ENCODE results near the gene ADGRG1. TPM values are rescaled to one million over a fixed set of nuclear protein-coding genes. Genes with fewer than 3 reads are reported as not detected.

ADGRG1 gene
- polyA plus RNA-seq, 1 of the 3 experiments (the other 2 are of a cell fraction): 7.4 TPM

DNA sequence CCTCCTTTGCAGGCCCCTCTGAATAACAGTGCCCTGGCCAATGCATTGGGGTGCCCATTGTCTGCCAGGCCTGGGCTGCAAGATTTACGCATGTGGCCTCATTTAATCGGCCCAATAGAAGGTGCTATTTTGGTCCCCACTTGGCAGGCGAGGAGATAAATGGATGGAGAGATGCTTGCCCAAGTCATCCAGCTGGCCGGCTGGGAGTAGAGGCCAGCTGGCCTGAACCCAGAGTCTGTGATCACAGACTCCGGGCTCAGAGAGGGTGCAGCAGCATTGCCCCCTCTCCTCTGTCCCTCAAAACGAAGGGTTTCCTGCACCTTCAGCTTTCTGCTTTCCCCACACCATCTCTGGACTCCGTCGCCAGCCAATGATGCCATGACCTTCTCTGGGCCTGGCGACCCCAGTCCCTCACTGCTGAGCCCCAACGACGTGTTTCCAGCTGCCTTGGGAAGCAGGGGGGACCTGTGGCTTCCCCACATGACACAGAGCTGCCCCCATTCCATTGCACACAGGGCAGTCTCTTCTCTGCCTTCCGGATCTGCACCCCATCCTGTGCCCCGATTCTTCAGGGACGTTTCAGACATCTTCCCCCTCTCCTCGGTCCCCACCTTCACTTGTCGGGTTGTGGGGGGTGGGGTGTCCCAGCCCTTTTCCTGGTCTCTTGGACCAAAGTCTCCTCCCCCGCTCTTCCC lies 3.5 kb upstream of the ADGRG1 start:
- CTCF ChIA-PET: interaction anchor here (1.5 to 5.6 kb wide), 4 partner anchors 13 to 49 kb away, joined by 3 to 30 read pairs (median 7); no protein-coding TSS in a partner anchor

More for the DNA sequence above, 3.5 kb upstream of the ADGRG1 start:
- Histone ChIP-seq H3K27me3 (ENCODE audit: insufficient read depth) (no peaks in the 10 kb centered on the region), H3K4me2 (no peak overlapping the region), H3K36me3 (replicated peaks in 1 of 2; ENCODE audit: control insufficient read depth in 1 of 2, insufficient read depth in 2 of 2, low read length in 1 of 2) (no peaks in the 10 kb centered on the region), H3K4me3 (ENCODE audit: low read depth in 2 of 2, low read length in 1 of 2) (no peak overlapping the region), H3K9me2 (no peaks in the 10 kb centered on the region), H3K4me1 (ENCODE audit: control insufficient read depth in 1 of 2, insufficient read depth in 2 of 2, low read depth in 1 of 2, low read length in 1 of 2) (peaks cover 16 to 31% of the 10 kb centered on the region in 2 experiments; a peak in 3 of 4 replicates), H3K9me3 (no peaks in the 10 kb centered on the region), H2AFZ (ENCODE audit: low read depth) (no peak overlapping the region), H3K79me2 (ENCODE audit: insufficient read depth) (no peaks in the 10 kb centered on the region), H3K9ac (no peak overlapping the region), H4K20me1 (ENCODE audit: insufficient read depth) (no peaks in the 10 kb centered on the region), H3K27ac (ENCODE audit: low read depth in 2 of 2, low read length in 1 of 2) (no peak overlapping the region), H3F3A (replicated peaks; ENCODE audit: insufficient read depth) (peaks cover 6% of the 10 kb centered on the region)
- no peak for TF ChIP-seq NFIC (IDR thresholded peaks at IDR 0.05; ENCODE audit: borderline replicate concordance)
- TF ChIP-seq, protein P1, sequence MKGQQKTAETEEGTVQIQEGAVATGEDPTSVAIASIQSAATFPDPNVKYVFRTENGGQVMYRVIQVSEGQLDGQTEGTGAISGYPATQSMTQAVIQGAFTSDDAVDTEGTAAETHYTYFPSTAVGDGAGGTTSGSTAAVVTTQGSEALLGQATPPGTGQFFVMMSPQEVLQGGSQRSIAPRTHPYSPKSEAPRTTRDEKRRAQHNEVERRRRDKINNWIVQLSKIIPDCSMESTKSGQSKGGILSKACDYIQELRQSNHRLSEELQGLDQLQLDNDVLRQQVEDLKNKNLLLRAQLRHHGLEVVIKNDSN (IDR thresholded peaks at IDR 0.05; ENCODE audit: borderline replicate concordance, low read depth): no peak
- TF ChIP-seq, protein P2, sequence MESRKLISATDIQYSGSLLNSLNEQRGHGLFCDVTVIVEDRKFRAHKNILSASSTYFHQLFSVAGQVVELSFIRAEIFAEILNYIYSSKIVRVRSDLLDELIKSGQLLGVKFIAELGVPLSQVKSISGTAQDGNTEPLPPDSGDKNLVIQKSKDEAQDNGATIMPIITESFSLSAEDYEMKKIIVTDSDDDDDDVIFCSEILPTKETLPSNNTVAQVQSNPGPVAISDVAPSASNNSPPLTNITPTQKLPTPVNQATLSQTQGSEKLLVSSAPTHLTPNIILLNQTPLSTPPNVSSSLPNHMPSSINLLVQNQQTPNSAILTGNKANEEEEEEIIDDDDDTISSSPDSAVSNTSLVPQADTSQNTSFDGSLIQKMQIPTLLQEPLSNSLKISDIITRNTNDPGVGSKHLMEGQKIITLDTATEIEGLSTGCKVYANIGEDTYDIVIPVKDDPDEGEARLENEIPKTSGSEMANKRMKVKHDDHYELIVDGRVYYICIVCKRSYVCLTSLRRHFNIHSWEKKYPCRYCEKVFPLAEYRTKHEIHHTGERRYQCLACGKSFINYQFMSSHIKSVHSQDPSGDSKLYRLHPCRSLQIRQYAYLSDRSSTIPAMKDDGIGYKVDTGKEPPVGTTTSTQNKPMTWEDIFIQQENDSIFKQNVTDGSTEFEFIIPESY (IDR thresholded peaks at IDR 0.05; ENCODE audit: borderline replicate concordance, low read depth): no peak
- TF ChIP-seq RCOR1 (IDR thresholded peaks at IDR 0.05; ENCODE audit: low read length): no peak
- no peak for TF ChIP-seq SMC3 (IDR thresholded peaks at IDR 0.05; ENCODE audit: low read depth, low read length)
- TF ChIP-seq FOSL2 (IDR thresholded peaks at IDR 0.05; ENCODE audit: borderline replicate concordance, low read depth): no peak
- TF ChIP-seq RXRA (IDR thresholded peaks at IDR 0.05; ENCODE audit: borderline replicate concordance, low read depth): no peak
- no peak for TF ChIP-seq EZH2phosphoT487 (IDR thresholded peaks at IDR 0.05; ENCODE audit: borderline replicate concordance, low read depth)
- TF ChIP-seq, protein P3, sequence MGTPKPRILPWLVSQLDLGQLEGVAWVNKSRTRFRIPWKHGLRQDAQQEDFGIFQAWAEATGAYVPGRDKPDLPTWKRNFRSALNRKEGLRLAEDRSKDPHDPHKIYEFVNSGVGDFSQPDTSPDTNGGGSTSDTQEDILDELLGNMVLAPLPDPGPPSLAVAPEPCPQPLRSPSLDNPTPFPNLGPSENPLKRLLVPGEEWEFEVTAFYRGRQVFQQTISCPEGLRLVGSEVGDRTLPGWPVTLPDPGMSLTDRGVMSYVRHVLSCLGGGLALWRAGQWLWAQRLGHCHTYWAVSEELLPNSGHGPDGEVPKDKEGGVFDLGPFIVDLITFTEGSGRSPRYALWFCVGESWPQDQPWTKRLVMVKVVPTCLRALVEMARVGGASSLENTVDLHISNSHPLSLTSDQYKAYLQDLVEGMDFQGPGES (IDR thresholded peaks at IDR 0.05; ENCODE audit: low read depth, low read length): no peak
- TF ChIP-seq TEAD4 (IDR thresholded peaks at IDR 0.05; ENCODE audit: borderline replicate concordance, insufficient read depth): no peak
- TF ChIP-seq FOXM1 (IDR thresholded peaks at IDR 0.05; ENCODE audit: low read depth): no peak
- TF ChIP-seq, protein P4, sequence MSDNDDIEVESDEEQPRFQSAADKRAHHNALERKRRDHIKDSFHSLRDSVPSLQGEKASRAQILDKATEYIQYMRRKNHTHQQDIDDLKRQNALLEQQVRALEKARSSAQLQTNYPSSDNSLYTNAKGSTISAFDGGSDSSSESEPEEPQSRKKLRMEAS (IDR thresholded peaks at IDR 0.05; ENCODE audit: low read depth): no peak
- TF ChIP-seq, protein P5, sequence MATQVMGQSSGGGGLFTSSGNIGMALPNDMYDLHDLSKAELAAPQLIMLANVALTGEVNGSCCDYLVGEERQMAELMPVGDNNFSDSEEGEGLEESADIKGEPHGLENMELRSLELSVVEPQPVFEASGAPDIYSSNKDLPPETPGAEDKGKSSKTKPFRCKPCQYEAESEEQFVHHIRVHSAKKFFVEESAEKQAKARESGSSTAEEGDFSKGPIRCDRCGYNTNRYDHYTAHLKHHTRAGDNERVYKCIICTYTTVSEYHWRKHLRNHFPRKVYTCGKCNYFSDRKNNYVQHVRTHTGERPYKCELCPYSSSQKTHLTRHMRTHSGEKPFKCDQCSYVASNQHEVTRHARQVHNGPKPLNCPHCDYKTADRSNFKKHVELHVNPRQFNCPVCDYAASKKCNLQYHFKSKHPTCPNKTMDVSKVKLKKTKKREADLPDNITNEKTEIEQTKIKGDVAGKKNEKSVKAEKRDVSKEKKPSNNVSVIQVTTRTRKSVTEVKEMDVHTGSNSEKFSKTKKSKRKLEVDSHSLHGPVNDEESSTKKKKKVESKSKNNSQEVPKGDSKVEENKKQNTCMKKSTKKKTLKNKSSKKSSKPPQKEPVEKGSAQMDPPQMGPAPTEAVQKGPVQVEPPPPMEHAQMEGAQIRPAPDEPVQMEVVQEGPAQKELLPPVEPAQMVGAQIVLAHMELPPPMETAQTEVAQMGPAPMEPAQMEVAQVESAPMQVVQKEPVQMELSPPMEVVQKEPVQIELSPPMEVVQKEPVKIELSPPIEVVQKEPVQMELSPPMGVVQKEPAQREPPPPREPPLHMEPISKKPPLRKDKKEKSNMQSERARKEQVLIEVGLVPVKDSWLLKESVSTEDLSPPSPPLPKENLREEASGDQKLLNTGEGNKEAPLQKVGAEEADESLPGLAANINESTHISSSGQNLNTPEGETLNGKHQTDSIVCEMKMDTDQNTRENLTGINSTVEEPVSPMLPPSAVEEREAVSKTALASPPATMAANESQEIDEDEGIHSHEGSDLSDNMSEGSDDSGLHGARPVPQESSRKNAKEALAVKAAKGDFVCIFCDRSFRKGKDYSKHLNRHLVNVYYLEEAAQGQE (IDR thresholded peaks at IDR 0.05; ENCODE audit: low read depth, low read length): no peak
- no peak for TF ChIP-seq GABPA (IDR thresholded peaks at IDR 0.05; ENCODE audit: low read depth)
- no peak for TF ChIP-seq NRF1 (IDR thresholded peaks at IDR 0.05; ENCODE audit: low read depth, low read length)
- no peak for TF ChIP-seq TAF1 (IDR thresholded peaks at IDR 0.05; ENCODE audit: borderline replicate concordance, low read depth, low read length)
- POLR2A ChIA-PET: no interaction called here
- 85% methylated on average over 17 of the region's 17 CpGs for whole genome bisulfite sequencing (ENCODE audit: low lambda C conversion rate)
- DNase-seq: no peak
